ENCODE data around the gene TMEM117. TPM values are rescaled to one million over a fixed set of nuclear protein-coding genes. Genes with fewer than 3 reads are reported as not detected.

TMEM117 gene
- total and polyA plus RNA-seq, 2 donors (not counting 3 experiments of a cell fraction or from before 2014, with no cell fraction given), result 1.2 to 3.8 TPM

- intact Hi-C loops (cut with micrococcal nuclease) (no loop called here), dilution Hi-C loops (cut with MboI; ENCODE audit: extremely low pct_ligation_motif_present, low sequenced_read_pairs) (no loop called here)
- H4K20me1 ChIP-seq (replicated peaks; ENCODE audit: control insufficient read depth, extremely low read depth, insufficient read depth, low read length), result no peaks in the 10 kb centered on the region
- H3K36me3 ChIP-seq (ENCODE audit: control insufficient read depth in 2 of 2, extremely low read depth in 1 of 2, insufficient read depth in 2 of 2, low read length in 2 of 2), result no peaks in the 10 kb centered on the region
- H3K27me3 ChIP-seq (ENCODE audit: control insufficient read depth in 2 of 2, insufficient read depth in 2 of 2, low read length in 2 of 2), result no peaks in the 10 kb centered on the region
- no peak overlapping the region for H3K4me2 ChIP-seq (ENCODE audit: insufficient read depth, low read length)
- H2AFZ ChIP-seq (ENCODE audit: low read depth, low read length), result no peak overlapping the region
- ChIA-PET CTCF (no interaction called here), POLR2A (no interaction called here)
- no peak overlapping the region for H3K27ac ChIP-seq (ENCODE audit: insufficient read depth, low read depth, low read length)
- H3K9me3 ChIP-seq (replicated peaks; ENCODE audit: control insufficient read depth, insufficient read depth, low read length), result no peaks in the 10 kb centered on the region
- no TSS peak for BruUV-seq (replicated peaks)
- no peak for TF ChIP-seq EZH2 (IDR thresholded peaks at IDR 0.05; ENCODE audit: borderline replicate concordance, low read depth, low read length, severe bottlenecking)
- no peak for TF ChIP-seq POLR2AphosphoS5 (IDR thresholded peaks at IDR 0.05; ENCODE audit: insufficient read depth, low read depth, low read length)
- no peak for TF ChIP-seq MYC (IDR thresholded peaks at IDR 0.05; ENCODE audit: low read depth, low read length)
- no peak for TF ChIP-seq JUN (IDR thresholded peaks at IDR 0.05; ENCODE audit: borderline replicate concordance, insufficient read depth, insufficient read length, low read depth)
- no peak for TF ChIP-seq FOS (IDR thresholded peaks at IDR 0.05; ENCODE audit: borderline replicate concordance, insufficient read depth, low read length)
- TF ChIP-seq GATA2 (IDR thresholded peaks at IDR 0.05; ENCODE audit: insufficient read depth, insufficient read length, low read depth, low read length), result no peak
- TF ChIP-seq, protein P1, sequence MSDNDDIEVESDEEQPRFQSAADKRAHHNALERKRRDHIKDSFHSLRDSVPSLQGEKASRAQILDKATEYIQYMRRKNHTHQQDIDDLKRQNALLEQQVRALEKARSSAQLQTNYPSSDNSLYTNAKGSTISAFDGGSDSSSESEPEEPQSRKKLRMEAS (IDR thresholded peaks at IDR 0.05; ENCODE audit: insufficient read depth, insufficient read length), result no peak
- TF ChIP-seq POLR2A (IDR thresholded peaks at IDR 0.05; ENCODE audit: low read depth, low read length), result no peak
- TF ChIP-seq, protein P2, sequence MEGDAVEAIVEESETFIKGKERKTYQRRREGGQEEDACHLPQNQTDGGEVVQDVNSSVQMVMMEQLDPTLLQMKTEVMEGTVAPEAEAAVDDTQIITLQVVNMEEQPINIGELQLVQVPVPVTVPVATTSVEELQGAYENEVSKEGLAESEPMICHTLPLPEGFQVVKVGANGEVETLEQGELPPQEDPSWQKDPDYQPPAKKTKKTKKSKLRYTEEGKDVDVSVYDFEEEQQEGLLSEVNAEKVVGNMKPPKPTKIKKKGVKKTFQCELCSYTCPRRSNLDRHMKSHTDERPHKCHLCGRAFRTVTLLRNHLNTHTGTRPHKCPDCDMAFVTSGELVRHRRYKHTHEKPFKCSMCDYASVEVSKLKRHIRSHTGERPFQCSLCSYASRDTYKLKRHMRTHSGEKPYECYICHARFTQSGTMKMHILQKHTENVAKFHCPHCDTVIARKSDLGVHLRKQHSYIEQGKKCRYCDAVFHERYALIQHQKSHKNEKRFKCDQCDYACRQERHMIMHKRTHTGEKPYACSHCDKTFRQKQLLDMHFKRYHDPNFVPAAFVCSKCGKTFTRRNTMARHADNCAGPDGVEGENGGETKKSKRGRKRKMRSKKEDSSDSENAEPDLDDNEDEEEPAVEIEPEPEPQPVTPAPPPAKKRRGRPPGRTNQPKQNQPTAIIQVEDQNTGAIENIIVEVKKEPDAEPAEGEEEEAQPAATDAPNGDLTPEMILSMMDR (IDR thresholded peaks at IDR 0.05; ENCODE audit: extremely low read depth in 1 of 2, insufficient read depth in 1 of 2, low read depth in 1 of 2, low read length in 2 of 2), result no peak
- no peaks in the 10 kb centered on the region for H3K79me2 ChIP-seq (ENCODE audit: control insufficient read depth, insufficient read depth, low read length)
- H3K9ac ChIP-seq (replicated peaks; ENCODE audit: extremely low read depth, insufficient read depth, low read length), result no peak overlapping the region
- no peak for DNase-seq (ENCODE audit: low read depth, low spot score)
- H3K4me1 ChIP-seq (ENCODE audit: control insufficient read depth, extremely low read depth, insufficient read depth, low read length), result no peaks in the 10 kb centered on the region
- H3K9me1 ChIP-seq (replicated peaks; ENCODE audit: control insufficient read depth, extremely low read depth, insufficient read depth, low read length), result no peaks in the 10 kb centered on the region
- no peak for FAIRE-seq
- no peak overlapping the region for H3K4me3 ChIP-seq (replicated peaks in 1 of 3; ENCODE audit: insufficient read depth in 1 of 3, low read depth in 1 of 3, low read length in 3 of 3)
Observed at GRCh38 chr12:44206045-44206444, 370.2 kb downstream of the TMEM117 start.

Data from endothelial cell of umbilical vein (primary cell).